CD4-positive, alpha-beta T cell treated with Interleukin-2 at 100 ng/mL for 4 hours (primary cell): ENCODE measurements around the gene BIN1.
"Not testable (repeated sequence)": the region's sequence is repeated elsewhere in the genome, so short reads cannot be mapped to it uniquely, and the experiment has no call there.

Experiments used
- DNase-seq: peaks from one replicate; pipeline ENCODE4 v3.0.0-alpha.2; 2020; ENCODE audit warnings: low spot score

The BIN1 gene

DNA sequence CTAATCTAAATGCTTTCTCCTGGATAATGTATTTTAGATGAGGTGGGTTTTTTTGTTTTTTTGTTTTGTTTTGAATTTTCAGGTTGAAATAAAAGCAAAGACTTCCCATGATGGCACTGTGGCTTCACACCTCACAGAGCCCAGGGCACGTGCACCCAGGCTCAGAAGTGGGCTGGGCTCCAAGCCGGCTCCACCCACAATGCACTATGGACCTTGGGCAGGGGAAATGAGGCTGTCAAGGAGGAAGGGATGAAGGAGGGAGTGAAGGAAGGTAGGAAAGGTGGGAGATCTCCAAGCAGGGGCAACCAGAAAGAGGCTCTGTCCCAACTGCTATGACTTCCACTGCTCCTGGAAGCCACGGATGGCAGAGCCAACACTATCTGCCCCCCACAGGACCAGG is 60.4 kb downstream of the BIN1 start:
- DNase-seq, result no peak

DNA sequence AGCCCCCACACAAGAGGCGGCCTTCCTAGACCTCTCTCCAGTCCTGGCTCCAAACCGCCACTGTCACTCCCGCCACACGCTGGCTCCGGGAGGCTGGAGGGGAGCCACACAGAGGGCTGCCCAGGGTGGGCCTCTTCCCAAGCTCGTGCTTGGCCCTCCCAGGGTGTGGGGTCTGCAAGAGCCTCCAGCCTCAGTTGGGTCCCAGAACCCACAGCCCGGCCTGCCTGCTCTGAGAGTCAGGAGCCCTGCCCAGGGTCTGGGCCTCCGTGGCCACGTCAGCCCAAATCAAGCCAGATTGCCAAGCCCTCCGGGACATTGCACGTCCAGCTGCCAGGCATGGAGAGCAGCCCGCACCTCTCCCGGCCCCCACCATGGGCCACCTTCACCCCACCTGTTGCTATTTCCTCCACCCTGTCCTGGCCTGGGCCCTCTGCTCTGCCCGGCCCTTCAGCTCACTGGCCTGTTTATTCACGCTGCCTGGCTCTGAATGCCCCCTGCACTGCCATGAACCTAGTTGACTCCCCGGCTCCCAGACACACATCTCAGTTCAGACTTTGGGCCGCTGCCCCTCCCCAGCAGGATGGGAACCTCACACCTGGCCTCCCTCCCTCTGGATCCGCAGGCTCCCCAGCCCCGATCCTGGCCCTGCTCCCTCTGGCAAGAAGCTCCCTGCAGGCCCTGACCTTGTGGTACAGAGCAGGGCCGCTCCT is 61.0 kb downstream of the BIN1 start:
- DNase-seq, result no peak

DNA sequence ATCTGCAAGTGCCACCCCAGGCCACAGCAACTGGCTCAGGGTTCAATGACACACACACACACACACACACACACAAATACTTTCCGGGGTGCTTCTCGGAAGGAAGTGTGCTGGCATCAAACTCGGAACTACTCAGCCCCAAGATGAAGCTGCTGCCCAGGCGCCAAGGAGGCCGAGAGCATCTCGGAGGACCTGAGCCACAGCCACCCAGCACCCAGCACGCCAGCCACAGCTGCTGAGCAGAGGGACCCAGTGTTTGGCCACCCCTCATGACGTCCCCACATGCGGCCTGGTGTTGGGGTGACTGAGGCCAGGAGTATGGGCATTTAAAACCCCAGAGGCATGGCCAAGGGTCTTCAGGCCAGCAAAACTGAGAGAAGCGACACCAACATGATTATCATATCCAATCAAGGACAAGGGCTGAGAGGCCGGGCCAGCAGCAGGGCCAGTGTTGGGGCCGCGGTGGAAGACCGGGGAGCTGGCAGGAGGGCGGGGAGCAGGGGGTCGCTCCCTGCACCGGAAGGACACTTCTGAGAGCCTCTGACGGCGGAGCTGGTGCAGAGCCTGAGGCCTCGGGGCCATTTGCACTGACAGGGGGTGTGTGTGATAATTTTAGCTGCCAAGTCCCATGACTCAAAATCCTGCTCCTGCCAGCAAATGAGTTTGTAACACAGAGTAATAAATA is 61.8 kb downstream of the BIN1 start:
- DNase-seq, result no peak

DNA sequence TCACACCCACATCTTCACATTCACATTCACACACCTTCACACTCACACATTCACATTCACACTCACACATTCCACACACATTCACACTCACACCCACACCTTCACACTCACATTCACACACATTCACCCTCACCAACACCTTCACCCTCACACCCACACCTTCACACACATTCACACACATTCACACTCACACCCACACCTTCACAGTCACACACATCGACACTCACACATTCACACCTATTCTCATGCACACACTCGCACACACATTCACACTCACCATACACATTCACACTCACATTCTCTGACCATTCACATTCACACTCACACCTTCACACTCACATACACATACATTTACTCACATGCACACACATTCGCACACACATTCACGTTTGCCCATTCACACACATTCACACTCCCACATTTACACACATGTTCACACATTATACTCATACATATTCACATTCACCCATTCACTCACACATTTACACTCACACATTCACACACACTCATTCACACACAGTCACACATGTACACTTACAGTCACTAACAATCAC is 62.7 kb downstream of the BIN1 start:
- no peak for DNase-seq

DNA sequence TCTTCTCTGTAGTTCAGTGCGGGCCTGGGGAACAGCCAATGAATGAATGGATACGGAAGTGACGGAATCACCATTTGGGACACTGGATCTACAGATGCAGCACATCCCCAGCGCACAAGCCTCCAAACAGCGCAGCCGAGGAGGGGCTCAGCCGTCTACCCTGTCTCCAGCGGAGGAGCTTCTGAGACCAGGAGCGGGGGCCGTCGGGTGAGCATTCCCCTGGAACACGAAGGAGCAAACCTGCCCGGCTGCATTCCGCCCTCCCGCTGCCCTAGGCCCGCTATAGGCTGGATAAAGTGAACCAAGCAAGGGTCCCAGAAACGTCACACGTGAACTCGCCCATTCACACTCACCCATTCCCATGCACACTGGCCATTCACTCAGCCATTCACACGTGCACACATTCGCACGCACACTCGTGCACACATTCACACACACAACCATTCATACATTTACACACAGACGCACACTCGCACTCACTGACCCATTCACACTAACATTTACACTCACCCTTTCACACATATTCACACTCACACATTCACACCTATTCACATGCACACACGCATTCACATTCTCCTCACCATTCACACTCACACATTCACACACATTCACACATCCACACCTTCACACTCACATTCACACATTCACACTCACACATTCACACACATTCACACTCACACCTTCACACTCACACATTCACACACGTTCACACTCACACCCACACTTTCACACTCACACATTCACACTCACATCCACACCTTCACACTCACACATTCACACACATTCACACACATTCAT is 63.4 kb downstream of the BIN1 start:
- DNase-seq, result no peak

DNA sequence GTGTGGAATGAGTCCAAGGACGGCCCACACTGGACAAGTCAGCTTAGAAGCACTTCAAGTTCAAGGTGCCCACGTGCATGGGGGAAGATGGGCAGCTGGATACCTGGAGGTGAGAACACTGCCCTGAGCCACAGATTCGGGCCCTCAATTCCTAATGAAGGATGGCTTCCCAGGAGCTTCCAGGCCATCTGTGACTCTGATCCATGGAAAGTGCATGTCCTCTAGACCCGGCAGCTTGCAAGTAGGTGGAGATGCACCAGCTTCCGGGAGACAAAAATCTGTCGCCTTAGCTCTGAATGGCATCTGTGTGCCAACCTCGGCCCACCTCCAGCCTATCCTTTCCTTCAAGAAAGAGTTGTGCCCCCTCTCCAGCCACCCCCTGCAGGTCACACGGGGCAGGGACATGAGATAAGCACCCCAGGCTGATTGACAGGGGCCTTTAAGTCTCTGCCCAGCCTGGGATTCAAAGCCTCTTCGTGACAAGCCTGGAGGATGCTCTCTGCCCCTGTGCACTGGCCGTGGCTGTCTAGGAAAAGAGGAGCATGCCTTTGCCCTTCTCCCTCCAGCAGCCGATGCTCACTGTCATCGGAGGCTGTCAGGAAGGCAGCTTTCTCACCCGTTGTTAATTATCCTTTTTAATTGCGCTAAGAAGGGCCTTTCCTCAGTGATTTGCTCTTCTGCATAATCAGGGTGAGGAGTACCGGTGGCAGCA is 65.5 kb downstream of the BIN1 start:
- DNase-seq, result no peak

DNA sequence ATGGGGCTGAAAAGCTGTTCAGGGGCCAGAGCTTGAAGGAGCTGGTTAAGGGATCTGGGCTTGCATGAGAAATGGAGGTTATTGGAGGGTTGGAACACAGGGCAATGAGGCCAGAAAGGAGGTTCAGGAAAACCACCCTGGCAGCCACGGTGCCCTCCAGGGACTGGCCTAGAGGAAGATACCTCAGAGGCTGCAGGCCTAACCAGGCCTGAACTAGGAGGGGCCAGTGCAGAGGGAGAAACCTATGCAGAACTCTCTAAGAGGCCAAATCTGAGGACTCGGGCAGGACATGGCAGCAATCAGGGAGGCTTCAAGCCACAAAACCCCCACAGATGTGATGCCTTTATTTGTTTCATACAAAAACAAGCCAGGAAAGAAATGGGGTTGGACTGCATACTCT is 66.8 kb downstream of the BIN1 start:
- no peak for DNase-seq

DNA sequence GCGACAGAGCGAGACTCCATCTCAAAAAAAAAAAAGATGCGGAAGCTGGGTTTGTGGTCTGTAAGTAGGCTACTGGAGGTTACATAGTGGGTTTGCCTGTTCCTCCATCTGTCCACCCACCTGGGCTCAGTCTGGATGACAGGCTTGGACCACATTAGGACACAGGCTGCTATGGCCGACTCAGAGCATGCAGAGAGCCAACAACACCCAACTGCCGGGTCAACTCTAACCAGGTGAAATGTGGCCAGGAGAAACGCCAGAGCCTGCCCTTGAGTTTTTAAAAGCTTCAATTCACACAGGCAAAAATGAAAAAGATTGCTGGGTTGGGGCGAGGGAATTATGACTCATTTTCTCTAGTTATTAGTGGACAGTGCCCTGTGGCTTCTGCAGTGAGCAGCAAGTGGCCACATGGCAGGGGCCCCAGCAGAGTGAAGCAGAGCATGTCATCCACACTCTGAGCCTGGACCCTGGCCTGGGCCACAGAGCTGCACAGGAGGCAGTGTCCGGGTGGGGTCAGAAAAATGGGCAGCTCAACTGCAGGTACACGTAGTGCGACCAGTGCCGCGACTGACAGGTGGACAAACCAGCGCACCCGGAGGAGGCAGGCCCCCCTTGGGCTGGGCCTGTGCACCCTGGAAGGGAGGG is 67.4 kb downstream of the BIN1 start:
- DNase-seq, result no peak

DNA sequence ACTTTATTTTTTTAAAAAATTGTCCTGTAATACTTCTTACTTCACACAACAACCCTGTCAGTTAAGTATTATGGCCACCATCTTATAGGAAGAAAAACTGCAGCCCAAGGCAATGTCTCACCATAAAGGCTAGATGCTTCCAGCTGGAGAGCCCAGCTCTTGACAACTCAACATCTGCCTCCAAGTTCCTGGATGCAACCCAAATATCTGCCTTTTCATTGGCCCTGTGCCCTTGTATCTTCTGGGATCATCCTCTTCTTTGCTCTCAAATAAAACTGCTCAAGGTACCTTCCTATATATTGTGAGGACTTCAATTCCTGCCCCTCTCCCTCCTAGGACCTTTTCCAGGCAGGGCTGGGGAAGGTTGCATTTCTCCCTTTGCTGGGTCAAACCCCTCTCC is 69.5 kb downstream of the BIN1 start:
- DNase-seq, result no peak

DNA sequence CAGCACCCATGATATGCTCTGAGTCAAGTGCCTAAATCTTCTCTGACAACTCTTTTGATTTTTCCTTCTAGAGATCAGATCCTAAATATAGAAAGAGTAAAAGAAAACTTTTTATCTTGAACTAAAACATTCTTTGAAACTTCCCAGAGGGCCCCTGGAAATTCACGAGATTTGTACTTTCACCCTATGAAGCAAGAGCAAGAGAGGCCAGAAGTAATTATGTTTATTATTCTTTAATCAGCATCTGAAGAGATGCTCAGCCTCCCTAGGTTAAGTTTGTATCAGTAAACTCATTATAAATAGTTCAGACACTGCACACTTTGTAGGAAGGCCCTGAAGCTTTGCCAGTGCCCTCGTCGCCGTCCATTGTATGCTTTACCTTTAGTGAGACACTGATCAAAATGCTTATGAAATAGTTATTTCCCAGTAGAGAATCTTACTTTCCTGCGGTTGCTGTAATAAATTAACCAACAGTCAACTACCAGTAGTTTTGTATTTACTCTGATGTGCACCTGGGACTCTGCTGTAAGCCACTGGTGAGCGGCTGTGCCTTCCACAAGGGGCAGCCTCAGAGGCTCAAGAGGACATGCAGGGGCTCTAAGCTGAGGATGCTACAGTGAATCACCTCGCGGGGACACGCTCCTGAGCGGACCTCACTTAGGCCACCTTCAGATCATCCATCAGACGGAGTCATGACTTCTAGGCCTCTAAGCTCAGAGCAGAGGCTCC is 71.9 kb downstream of the BIN1 start:
- DNase-seq, result no peak

DNA sequence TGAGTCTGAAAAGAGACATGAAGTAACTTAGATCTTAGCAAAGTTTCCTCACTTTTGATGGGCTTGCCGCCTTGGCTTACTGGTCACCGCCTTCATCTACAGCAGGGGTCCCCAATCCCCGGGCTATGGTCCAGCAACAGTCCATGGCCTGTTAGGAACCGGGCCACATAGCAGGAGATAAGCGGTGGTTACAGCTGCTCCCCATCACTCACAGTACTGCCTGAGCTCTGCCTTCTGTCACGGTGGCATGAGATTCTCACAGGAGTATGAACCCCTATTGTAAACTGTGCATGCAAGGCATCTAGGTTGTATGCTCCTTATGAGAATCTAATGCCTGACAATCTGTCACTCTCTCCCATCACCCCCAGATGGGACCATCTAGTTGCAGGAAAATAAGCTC is 72.9 kb downstream of the BIN1 start:
- no peak for DNase-seq

DNA sequence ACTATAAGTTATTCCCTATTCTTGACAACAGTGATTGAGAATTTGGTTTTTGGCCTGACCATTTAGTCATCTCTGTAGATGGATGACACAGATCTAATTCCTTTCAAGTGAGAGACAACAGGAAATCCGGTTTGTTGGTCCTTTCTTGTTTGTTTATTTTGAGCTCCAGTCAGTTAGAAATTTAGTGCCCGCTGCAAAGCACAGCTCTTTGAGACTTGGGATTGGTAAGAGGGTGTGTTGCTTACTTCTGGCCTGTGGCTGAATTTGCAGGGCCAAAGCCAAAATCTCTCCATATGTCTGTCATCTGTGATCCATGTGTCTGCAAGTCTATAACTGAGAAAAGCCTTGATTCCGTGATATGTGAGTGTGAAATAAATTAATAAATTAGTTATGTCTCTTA is 74.3 kb downstream of the BIN1 start:
- DNase-seq, result no peak

DNA sequence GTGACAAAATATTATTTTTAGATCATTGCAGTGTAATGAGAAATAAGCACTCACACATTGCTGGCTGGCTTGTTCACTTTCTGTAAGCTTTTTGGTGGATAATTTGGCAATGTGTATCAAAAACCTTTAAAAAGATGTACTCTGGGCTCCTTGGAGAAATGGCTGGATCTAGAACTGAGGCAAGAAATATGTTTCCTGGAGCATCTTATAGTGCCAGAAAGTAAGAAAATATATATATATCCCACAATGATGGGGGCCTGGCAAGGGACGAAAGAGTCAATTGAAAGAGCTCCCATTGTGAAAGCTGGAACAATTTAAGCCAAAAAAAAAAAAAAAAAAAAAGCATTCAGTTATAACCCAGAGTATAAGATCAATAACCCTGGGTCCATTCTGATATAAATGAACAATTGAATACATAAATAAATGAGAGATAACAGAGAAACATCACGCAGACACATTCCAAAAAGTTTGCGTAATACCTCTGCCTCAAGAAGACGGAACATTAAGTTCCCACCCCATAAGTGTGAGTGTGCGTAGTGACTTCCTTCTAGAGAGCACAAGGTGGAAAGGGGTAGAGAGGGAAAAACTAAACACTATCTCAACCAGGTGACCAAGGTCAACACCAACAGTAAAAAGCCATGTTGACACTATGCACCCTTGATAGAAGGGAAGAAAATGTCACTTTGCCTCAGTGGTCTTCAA is 77.5 kb downstream of the BIN1 start:
- no peak for DNase-seq

DNA sequence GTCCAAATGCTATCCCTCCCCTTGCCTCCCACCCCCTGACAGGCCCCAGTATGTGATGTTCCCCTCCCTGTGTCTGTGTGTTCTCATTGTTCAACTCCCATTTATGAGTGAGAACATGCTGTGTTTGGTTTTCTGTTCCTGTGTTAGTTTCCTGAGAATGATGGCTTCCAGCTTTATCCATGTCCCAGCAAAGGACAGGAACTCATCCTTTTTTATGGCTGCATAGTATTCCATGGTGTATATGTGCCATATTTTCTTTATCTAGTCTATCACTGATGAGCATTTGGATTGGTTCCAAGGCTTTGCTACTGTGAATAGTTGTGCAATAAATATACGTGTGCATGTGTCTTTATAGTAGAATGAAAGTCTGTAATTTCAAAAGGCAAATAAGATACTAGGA is 78.2 kb downstream of the BIN1 start:
- not testable (repeated sequence) for DNase-seq

DNA sequence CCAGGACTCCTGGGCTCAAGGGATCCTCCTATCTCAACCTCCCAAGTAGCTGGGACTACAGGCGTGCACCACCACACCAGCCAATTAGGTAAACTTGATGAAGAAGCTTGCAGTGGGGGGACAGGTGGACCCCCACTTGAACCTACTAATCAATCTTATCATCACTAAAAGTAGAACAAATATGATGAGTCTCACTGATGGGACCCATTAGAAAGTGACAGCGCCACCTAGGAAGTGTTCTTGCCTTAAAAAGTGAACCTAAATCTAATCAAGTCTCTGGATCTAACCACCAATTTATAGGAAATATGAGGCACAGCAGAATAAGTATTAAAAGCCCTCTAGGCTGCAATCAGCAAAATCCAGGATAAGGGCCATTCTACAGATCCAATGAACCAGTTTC is 79.2 kb downstream of the BIN1 start:
- DNase-seq, result no peak

DNA sequence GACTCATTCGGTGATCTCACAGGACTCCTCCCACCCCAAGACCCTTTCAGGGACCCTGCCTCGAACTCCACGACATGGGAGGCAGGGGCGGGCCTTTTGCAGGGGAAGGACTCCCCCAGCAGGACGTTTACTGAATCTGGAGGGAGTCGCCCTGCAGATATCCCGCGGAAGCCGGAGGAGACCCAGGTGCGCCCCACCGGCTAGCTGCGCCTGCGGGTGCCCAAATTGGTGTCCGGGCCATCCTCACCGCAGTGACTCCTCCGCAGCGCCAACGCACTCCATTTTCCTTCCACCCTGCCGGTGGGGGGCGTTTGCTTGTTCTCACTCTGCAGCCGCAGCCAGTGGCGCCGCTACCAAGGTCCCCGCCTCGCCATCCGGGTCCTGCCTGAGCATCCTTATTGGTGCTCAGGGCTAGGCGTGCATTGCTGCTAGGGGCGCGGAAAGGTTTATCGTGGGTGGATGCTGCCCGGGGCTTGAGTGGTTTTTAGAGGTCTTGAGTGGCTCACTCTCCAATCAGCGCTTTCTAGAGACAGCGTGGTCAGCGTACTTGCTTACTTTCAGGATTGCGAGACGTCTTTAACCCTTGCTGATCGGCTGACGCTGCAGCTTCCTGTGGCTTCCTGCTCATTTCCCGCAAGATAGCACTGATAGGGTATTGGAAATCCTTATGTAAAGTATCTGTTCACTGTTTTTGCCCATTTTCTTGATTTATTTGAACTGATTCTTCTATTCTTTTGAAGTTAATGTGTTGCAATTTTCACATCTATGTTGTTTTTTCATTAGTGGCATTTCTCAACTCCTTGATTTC is 81.4 kb downstream of the BIN1 start:
- peak; percentile 68 for DNase-seq

DNA sequence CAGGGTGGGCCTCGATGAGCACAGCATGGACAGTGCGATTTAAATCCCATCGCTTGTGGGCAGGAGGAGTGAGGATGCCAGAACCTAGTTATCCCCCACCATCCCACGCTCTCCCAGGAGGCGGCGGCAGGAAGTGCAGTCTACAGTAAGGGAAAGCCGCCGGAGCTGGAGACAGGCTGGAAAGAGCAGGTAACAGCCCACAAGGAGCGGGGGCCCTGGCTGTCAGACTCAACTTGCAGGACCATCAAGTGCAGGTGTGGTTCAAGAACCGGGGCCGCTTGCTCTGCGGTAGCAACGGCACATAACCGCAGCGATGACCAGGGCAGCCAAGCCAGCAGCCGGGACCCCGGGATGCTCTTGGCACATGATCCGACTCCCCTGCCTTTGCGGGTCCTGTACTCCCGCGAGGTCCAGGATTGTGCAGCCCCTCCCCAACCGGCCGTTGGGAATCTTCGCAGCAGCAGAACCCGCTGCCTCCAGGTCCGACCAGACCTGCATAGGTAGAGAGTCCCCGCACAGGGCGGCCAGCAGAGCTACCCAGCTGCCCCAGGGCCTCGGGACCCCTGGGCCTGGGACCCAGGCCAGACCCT is 82.1 kb downstream of the BIN1 start:
- no peak for DNase-seq

DNA sequence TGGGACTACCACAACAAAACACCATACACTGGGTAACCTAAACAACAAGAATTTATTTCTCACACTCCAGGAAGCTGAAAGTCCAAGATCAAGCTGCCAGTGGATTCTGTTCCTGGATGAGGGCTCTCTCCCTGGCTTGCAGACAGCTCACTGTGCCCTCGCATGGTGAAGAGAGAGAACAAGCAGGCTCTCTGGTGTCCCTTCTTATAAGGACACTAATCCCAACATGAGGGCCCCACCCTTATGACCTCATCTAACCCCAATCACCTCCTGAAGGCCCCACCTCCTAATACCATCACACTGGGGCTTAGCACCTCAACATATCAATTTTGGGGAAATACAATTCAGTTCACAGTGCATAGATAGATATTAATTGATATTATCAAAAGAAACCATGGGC is 83.5 kb downstream of the BIN1 start:
- DNase-seq, result no peak

DNA sequence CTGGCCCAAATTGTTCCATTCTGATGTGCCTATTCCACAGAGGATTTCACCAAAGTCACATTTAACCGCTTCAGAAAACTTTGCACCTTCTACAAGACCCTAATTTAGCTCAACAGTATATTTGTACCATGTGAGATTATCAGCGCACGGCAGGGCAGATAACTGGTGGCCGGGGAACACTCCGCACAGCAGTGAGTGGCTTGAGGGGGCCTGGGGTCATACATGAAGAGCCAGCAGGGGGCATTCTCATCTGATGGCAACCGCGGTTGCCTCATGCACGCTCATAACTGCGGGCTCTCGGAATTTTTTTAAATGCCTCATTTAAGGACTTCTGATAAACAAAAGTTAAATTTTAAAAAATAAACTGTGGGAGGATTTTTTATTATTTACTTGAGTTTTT is 84.1 kb downstream of the BIN1 start:
- DNase-seq, result no peak
